GM12873 (cell line): Measurements from ENCODE around the gene RNF2.

Experiments
- CTCF ChIP-seq: IDR thresholded peaks from 2 replicates; pipeline ENCODE4 v1.5.1; 2012; ENCODE audit warnings: low read depth, mild to moderate bottlenecking, moderate library complexity, low read length, control low read depth; ENCODE audit not compliant: insufficient read depth; ENCODE audit errors: missing control alignments

The RNF2 gene

DNA sequence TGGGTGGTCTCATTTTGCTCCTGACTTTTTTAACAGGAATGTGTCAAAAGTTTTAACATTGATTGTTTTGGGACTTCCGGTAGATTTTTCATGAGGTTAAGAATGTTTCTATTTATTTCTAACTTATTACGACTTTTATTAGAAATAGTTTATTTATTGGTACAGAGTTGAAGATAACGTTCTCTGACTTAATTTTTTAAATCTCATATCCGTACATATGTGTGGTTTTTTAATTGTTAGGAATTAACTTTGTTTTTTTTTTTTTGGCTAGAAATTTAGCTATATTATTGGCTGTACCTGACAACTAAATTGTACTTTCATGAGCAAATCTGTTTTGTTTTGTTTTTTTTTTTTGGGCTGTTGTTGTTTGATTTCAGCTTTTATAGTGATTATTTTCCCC lies 32.0 kb downstream of the RNF2 start:
- TF ChIP-seq CTCF, result no peak

DNA sequence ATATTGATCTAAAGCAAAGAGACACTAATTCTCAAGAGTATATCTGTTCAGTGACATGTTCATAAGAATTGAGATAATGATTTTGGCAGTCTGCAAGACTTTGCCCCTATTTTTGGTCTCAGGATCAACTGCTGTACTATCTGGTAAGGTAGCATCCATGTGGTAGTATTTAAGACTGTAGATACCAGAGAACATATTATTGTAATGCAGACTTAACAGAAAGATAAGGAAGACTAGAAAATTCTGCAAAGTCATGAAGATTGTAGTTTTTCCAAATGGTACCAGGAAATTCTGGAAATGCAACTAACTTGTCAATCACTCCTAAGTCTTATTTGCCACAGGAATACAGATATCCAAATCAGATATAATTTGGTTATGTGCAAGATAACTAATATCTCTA lies 35.1 kb downstream of the RNF2 start:
- TF ChIP-seq CTCF, result no peak

DNA sequence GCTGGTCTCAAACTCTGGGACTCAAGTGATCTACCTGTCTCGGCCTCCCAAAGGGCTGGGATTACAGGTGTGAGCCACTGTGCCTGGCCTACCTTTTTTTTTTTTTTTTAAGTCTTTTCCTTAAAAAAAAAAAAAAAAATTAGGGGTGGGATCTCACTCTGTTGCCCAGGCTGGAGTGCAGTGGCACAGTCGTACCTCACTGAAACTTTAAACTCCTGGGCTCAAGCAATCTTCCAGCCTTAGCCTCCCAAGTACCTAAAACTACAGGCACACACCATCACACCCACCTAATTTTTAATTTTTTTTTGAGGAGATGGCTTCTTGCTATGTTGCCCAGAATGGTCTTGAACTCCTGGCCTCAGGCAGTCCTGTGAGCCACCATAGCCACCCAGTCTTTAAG lies 38.5 kb downstream of the RNF2 start:
- TF ChIP-seq CTCF, result no peak

DNA sequence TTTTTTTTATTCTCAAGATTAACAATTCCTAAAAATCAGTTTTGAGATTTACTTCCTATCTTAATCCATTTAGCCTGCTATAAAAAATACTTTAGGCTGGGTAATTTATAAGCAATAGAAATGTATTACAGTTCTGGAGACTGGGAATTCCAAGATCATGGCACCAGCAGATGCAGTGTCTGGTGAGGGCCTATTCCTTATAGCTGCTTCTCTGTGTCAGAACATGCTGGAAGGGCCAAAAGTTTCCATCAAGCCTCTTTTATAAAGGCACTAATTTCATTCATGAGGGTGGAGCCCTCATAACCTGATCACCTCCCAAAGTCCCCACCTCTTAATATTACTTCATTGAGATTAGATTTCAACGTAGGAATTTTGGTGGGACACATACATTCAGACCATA lies 41.7 kb downstream of the RNF2 start:
- TF ChIP-seq CTCF, result no peak

GRCh38 chr1:185087746-185088145 lies 42.4 kb downstream of the RNF2 start:
- TF ChIP-seq CTCF, result no peak

GRCh38 chr1:185091480-185091879 lies 46.1 kb downstream of the RNF2 start:
- TF ChIP-seq CTCF, result no peak

DNA sequence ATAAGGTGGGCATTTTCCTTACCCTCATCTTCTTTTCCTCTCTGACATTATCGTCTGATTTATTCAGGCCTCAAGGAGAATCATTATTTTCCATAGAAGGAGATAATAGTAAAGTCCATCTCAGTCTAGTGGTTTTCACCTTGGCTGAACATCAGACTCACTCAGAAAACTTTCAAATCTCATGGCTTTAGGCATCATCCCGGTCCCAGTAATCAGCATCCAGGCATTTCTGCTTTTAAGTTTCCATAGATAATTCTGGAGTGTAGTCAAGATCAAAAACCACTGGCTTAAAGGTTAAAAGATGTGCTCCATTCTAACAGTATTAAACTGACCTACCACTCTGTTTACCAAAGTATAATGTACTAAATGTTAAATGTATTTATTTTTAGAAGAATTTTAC lies 49.4 kb downstream of the RNF2 start:
- no peak for TF ChIP-seq CTCF

DNA sequence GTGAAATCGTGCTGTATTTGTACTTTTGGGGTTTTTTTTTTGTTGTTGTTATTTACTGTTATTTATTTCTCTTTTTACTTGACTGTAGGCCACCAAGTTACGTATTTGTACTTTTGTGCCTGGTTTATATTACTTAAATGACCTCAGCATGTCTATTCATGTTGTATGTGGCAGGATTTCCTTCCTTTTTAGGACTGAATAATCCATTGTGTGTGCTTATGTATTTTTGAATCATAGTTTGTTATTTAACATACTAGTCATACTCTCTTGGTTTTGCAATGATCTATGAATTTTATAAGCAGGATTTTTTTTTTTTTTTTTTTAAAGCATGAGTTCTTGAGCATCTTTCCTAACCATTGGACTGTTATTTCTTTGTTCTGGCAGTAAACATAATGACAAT lies 51.2 kb downstream of the RNF2 start:
- no peak for TF ChIP-seq CTCF
